GM12801 (cell line): ENCODE results near the gene DAB1.

Experiments
- TF ChIP-seq, protein P1 (sequence below): IDR thresholded peaks from one replicate; pipeline ENCODE4 v1.5.1; 2011; ENCODE audit warnings: control low read depth; ENCODE audit not compliant: insufficient read length; ENCODE audit errors: extremely low read depth

The DAB1 gene

DNA sequence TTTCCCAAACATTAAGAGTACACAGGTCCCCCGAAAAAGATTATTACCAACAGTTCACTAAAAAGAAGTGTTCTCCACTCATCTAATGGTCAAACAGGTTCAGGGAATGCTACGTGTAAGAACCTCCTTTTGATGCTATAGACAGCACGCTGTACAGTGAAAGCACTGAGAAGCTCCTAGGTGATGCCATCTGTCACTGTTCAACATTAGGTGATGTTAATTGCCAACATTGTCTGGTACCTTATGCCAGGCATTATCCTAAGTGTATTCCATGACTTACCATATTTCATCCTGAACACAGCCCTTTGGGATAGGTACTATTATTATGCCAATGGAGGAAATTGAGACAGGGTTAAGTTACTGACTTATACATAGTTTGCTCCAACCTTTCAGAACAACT lies 82.1 kb downstream of the DAB1 start:
- TF ChIP-seq, protein P1, sequence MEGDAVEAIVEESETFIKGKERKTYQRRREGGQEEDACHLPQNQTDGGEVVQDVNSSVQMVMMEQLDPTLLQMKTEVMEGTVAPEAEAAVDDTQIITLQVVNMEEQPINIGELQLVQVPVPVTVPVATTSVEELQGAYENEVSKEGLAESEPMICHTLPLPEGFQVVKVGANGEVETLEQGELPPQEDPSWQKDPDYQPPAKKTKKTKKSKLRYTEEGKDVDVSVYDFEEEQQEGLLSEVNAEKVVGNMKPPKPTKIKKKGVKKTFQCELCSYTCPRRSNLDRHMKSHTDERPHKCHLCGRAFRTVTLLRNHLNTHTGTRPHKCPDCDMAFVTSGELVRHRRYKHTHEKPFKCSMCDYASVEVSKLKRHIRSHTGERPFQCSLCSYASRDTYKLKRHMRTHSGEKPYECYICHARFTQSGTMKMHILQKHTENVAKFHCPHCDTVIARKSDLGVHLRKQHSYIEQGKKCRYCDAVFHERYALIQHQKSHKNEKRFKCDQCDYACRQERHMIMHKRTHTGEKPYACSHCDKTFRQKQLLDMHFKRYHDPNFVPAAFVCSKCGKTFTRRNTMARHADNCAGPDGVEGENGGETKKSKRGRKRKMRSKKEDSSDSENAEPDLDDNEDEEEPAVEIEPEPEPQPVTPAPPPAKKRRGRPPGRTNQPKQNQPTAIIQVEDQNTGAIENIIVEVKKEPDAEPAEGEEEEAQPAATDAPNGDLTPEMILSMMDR: no peak

DNA sequence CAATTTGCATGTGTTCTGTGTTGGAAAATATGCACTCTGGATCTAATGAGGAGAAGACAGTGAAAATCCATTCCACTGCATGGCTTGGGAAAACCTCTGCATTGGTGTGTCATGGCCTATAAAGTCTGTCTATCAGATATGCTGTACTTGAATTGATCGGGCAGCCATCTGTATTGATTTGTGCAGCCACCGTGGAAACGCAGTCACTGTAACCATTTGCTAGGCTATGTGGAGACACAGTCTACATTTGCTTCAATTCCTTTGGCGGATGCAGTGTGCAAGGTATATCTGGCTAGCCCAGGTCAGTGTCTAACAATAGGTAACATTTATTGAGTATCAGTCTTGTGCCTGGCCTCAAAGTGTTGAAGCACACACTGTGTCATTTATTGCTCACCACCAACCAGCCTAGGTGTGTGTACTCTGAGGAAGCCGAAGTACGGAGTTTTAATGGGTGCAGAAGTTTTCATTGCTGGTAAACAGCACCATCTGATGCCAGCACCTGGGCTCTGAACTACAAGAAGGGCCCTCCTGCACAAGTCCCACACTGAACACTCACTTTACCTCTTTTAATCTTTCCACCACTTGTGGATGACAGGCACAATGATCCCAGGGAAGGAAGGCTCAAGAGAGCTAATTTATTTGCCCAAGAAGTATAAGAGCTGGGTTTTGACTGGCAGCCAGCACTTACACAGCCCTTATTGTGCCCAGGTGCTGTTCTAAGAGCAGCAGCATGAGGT lies 83.4 kb downstream of the DAB1 start:
- TF ChIP-seq, protein P1: no peak

DNA sequence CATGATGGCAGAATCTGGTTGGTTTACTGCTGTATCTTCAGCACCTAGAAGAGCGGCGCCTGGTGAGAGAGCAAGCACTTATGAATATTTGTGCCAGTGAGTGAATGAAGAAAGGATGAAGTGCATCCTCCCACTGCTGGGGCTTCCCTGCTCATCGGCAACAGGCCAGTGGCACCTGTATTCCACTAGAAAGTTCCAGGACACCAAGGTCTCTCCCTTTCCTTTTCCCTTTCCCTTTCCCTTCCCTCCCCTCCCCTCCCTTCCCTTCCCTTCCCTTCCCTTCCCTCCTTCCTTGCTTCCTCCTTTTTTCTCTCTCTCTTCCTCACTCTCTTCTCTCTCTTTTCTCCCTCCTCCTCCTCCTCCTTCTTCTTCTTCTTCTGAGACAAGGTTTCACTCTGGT lies 86.2 kb downstream of the DAB1 start:
- TF ChIP-seq, protein P1: no peak

DNA sequence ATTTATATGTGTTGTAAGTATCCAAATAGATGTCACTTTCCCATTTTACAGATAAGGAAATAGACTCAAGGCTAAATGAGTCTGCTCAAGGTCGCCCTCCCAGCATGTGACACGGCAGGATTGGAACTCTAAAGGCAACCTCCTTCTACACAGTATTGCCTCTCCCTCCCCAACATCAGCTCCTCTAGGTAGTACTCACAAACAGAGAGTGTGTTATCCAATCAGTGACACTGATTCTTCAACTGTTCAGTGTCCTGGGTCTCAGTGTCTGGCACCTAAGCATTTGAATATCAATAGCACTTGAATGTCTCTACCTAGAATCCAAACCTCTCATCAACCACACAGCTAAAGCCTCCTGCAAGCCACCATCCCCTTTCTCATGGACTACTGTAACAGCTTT lies 87.1 kb downstream of the DAB1 start:
- TF ChIP-seq, protein P1: no peak

DNA sequence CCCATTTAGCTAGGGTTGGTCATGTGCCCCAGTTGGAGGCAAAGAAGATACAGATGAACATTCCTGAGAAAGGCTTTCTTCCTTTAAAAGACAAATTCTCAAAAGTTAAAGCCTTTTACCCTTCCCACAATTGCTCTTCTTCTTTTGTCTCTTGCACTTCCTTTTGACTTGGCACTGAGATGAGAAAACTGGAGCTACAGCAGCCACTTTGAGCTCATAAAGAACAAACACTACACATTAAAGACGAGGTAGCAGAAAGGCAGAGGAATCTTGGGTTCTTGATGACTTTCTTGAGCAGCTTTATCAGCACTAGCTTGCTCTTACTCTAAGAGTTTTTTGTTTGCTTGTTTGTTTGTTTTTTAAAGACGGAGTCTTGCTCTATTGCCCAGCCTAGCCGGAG lies 92.2 kb downstream of the DAB1 start:
- TF ChIP-seq, protein P1: no peak

DNA sequence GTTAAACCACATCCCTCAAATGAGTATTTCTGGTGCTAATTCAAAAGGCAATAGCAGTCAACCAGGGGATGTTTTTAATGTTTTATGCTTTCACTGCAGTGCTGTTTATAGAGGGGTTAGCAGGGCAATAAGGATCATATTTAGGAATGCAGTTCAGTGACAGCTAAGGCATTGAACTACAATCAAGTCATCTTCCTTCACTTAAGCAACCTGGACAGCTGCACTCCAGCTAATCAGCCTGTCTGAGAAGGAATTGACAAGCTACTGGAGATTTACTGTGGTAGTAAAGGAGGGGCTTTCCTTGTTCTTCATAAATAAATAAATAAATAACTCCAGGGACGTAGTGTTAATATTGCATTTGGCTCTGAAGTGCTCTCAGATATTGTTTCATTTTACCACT lies 93.9 kb downstream of the DAB1 start:
- TF ChIP-seq, protein P1: no peak

DNA sequence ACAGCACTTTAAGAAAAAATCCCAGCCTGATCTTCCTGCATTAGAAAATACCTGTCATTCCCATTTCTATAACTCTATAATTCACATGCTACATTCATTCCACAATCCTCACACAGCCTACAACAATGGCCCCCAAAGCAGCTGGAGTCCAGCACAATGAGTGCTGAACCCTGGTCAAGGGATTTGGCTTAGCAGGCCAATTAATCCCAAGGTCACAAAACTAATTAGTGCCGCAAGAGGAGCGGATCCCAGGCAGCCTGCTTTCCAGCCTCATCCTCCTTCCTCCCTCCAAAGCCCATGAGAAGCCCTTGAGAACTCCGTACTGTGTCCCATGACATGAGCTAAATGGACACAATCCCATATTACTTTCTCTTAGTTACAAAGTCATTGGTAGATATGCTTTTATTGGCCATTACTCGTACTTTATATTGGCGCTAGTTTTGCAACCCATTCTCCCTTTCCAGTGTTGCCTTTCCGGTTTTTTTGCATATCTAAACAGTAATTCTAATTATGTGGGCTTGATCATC lies 94.8 kb downstream of the DAB1 start:
- TF ChIP-seq, protein P1: no peak
